GM13977 (cell line): ENCODE results near the gene CPTP.

Source experiments
- DNase-seq: peaks from one replicate; pipeline ENCODE4 v3.0.0; 2012; ENCODE audit warnings: low spot score
- in situ Hi-C: fragments of 300-500 bp; cut with MboI; formaldehyde crosslinking; loops from one replicate; pipeline ENCODE4 v1.12.0; 2022; ENCODE audit warnings: low sequenced_read_pairs, low pct_unique_long_range_greater_than_20kb, mixed read lengths, inconsistent platforms; ENCODE audit not compliant: unreplicated experiment
- TF ChIP-seq, protein P1 (sequence below): IDR thresholded peaks from 2 replicates; pipeline ENCODE4 v1.5.1; 2012; ENCODE audit warnings: mild to moderate bottlenecking, control low read depth; ENCODE audit not compliant: insufficient read depth; ENCODE audit errors: extremely low read depth, missing control alignments

The CPTP gene

DNA sequence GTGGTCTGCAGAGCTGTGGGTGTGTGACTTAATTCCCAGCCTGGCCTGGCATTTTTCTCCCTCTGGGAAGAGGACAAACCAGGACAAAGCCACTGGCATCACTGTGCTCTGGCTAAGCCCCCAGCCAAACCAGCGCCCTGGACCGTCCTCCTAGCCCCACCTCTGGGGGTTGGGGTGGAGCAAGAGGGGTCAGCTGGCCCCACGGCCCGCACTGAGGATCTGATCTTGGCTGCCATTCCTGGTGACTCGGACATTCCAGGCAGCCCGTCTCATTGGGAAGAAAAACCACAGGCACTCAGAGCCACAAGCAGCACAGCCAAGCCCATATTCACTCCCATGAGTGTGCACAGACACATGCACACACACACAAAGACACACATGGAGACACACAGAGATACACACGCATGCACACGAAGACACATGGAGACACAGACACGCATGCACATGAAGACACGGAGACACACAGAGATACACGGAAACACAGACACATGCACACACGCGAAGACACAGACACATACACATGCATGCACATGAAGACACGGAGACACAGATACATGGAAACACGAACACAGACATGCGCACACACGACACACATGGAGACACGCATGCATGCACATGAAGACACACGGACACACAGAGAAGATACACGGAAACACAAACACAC, 36.0 kb downstream of the CPTP start:
- TF ChIP-seq, protein P1, sequence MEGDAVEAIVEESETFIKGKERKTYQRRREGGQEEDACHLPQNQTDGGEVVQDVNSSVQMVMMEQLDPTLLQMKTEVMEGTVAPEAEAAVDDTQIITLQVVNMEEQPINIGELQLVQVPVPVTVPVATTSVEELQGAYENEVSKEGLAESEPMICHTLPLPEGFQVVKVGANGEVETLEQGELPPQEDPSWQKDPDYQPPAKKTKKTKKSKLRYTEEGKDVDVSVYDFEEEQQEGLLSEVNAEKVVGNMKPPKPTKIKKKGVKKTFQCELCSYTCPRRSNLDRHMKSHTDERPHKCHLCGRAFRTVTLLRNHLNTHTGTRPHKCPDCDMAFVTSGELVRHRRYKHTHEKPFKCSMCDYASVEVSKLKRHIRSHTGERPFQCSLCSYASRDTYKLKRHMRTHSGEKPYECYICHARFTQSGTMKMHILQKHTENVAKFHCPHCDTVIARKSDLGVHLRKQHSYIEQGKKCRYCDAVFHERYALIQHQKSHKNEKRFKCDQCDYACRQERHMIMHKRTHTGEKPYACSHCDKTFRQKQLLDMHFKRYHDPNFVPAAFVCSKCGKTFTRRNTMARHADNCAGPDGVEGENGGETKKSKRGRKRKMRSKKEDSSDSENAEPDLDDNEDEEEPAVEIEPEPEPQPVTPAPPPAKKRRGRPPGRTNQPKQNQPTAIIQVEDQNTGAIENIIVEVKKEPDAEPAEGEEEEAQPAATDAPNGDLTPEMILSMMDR, result no peak
- in situ Hi-C loops, result no loop called here
- no peak for DNase-seq

GRCh38 chr1:1361233-1361981, 36.8 kb downstream of the CPTP start:
- TF ChIP-seq, protein P1, result no peak
- no peak for DNase-seq

DNA sequence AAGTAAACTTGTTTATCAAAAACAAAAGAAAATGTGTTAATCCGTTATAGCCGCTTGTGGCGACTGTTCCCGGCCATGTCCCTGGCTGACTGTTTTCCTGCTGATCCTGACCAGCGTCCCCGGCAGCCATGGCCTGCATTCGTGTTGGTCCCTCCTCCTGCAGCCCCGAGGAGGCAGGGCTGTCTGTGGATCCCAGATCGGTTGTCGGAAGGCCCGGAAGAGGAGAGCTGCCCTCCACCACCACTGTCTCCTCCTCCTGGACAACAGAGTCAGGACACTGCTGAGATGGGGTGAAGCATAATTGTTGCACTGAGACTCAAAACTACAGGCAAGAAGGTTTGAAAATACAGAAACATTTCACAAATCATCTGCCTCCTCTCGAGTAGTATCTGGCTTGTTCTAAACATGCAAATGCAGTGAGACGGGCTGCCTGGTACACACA, 37.4 kb downstream of the CPTP start:
- TF ChIP-seq, protein P1, result no peak
- in situ Hi-C loops, result no loop called here
- DNase-seq, result no peak

More at GRCh38 chr1:1361233-1361981, 36.8 kb downstream of the CPTP start:
- in situ Hi-C loops, result no loop called here

- in situ Hi-C loops, result no loop called here
- no peak for DNase-seq
- TF ChIP-seq, protein P1, result no peak
Observed at GRCh38 chr1:1364266-1364665, 39.7 kb downstream of the CPTP start.

GRCh38 chr1:1365875-1366698, 41.5 kb downstream of the CPTP start:
- no peak for DNase-seq
- TF ChIP-seq, protein P1, result no peak
- in situ Hi-C loops, result no loop called here

- in situ Hi-C loops, result no loop called here
- TF ChIP-seq, protein P1, result no peak
- DNase-seq, result no peak
Observed at GRCh38 chr1:1366699-1367066, 42.1 kb downstream of the CPTP start.
